Measurements from ENCODE around the gene FLOT2.

GRCh38 chr17:28888832-28889231, 8.7 kb downstream of the FLOT2 start:
- no peak for TF ChIP-seq CTCF (IDR thresholded peaks at IDR 0.05)
- no peak for TF ChIP-seq POLR2A (IDR thresholded peaks at IDR 0.05)

All from uterus (tissue), 2 donors.